HCT116 (cell line): Measurements from ENCODE around the gene HSD17B12. TPM values are rescaled to one million over a fixed set of nuclear protein-coding genes. Genes with fewer than 3 reads are reported as not detected.

Experiments
- ATAC-seq: fragments of 200-7000 bp; cut with Tn5 transposase; 2 replicates; pipeline ENCODE4 v1.9.1; 2020; ENCODE audit warnings: mild to moderate bottlenecking, moderate library complexity
- BruUV-seq: library from RNA; stranded (reverse); fragments of 400-500 nt; replicated peaks from 2 replicates; lab custom pipeline; 2021; lab: Mats Ljungman, UMichigan
- CTCF ChIA-PET: fragments of 300-600 bp; sonication (Branson Sonifier 250); formaldehyde crosslinking; loops from one replicate; lab custom pipeline; 2021; ENCODE audit warnings: antibody characterized with exemption; lab: Charles Lee
- POLR2A ChIA-PET: fragments of 300-600, 350-600 bp; sonication (Branson Sonifier 250); formaldehyde crosslinking; loops from one replicate; lab custom pipeline; 2021; ENCODE audit warnings: antibody characterized with exemption; lab: Charles Lee
- RAD21 ChIA-PET, 2 experiments: fragments of 300-600 bp; sonication (Branson Sonifier 250); formaldehyde crosslinking; loops; one replicate each; lab custom pipeline; 2023; ENCODE audit warnings: low total read pairs in 2 of 2; ENCODE audit not compliant: uncharacterized antibody in 2 of 2, unreplicated experiment in 2 of 2, low non-redundant PET in 1 of 2; lab: Charles Lee
- DNase-seq: peaks from one replicate; pipeline ENCODE4 v3.0.0-alpha.2; 2010; ENCODE audit warnings: low read depth, low spot score
- H2AFZ ChIP-seq: fragments of 200-600 bp; shearing (Covaris generic), sonication (generic); 2 replicates; pipeline ENCODE4 v1.6.1; 2017; ENCODE audit warnings: low read depth, mixed run types, mixed read lengths, antibody characterized with exemption, low read length; ENCODE audit not compliant: poor library complexity, severe bottlenecking
- H3K27ac ChIP-seq: 2 replicates; pipeline ENCODE4 v1.5.1; 2012; ENCODE audit warnings: low read depth, low read length
- H3K27me3 ChIP-seq: fragments of 200-600 bp; sonication (generic); 2 replicates; pipeline ENCODE4 v1.6.1; 2016; ENCODE audit warnings: mixed run types, low read length, mixed read lengths; ENCODE audit not compliant: insufficient read depth
- H3K36me3 ChIP-seq, 2 experiments: fragments of 200-500 bp in 1 of 2; fragments of 200-600 bp in 1 of 2; sonication (Bioruptor generic) in 1 of 2; sonication (generic) in 1 of 2; 2 replicates each; pipeline versions ENCODE4 v1.5.1 to v1.6.1; 2014 to 2016; ENCODE audit warnings: low read length in 2 of 2, inconsistent platforms in 1 of 2, mixed read lengths in 1 of 2, mixed run types in 1 of 2; ENCODE audit not compliant: insufficient read depth in 2 of 2, control insufficient read depth in 1 of 2
- H3K4me1 ChIP-seq, 2 experiments: fragments of 200-600 bp in 1 of 2; sonication (generic) in 1 of 2; 2 replicates each; pipeline versions ENCODE4 v1.5.1 to v1.6.1; 2012 to 2017; ENCODE audit warnings: low read length in 2 of 2, inconsistent platforms in 1 of 2, mild to moderate bottlenecking in 1 of 2, mixed read lengths in 1 of 2, mixed run types in 1 of 2, moderate library complexity in 1 of 2; ENCODE audit not compliant: insufficient read depth in 2 of 2, control insufficient read depth in 1 of 2
- H3K4me2 ChIP-seq: fragments of 200-600 bp; sonication (generic); 2 replicates; pipeline ENCODE4 v1.6.1; 2017; ENCODE audit warnings: mixed run types, low read length, mixed read lengths
- H3K4me3 ChIP-seq, 2 experiments: fragments of 200-600 bp in 1 of 2; sonication (generic) in 1 of 2; replicated peaks in 1 of 2; 2 replicates each; pipeline ENCODE4 v1.5.1; 2011 to 2016; ENCODE audit warnings: low read length in 2 of 2, control low read depth in 1 of 2, low read depth in 1 of 2, mild to moderate bottlenecking in 1 of 2, mixed read lengths in 1 of 2, mixed run types in 1 of 2
- H3K79me2 ChIP-seq: fragments of 200-600 bp; sonication (generic); 2 replicates; pipeline ENCODE4 v1.6.1; 2017; ENCODE audit warnings: mild to moderate bottlenecking, mixed run types, low read length, moderate library complexity, mixed read lengths; ENCODE audit not compliant: insufficient read depth
- H3K9ac ChIP-seq: fragments of 200-600 bp; sonication (generic); 2 replicates; pipeline ENCODE4 v1.6.1; 2016; ENCODE audit warnings: low read length, mixed read lengths
- H3K9me2 ChIP-seq: fragments of 200-600 bp; sonication (generic), shearing (Covaris generic); 2 replicates; pipeline ENCODE4 v1.6.1; 2017; ENCODE audit warnings: mixed run types, mild to moderate bottlenecking, moderate library complexity; ENCODE audit not compliant: insufficient read depth
- H3K9me3 ChIP-seq, 2 experiments: fragments of 200-500 bp in 1 of 2; fragments of 200-600 bp in 1 of 2; sonication (Bioruptor generic) in 1 of 2; sonication (generic) in 1 of 2; 2 replicates each; pipeline ENCODE4 v1.6.1; 2014 to 2017; ENCODE audit warnings: low read length in 2 of 2, mixed read lengths in 2 of 2, inconsistent platforms in 1 of 2, low read depth in 1 of 2, mild to moderate bottlenecking in 1 of 2, mixed run types in 1 of 2, moderate library complexity in 1 of 2; ENCODE audit not compliant: control insufficient read depth in 1 of 2, insufficient read depth in 1 of 2
- H4K20me1 ChIP-seq: fragments of 200-600 bp; sonication (generic), shearing (Covaris generic); 2 replicates; pipeline ENCODE4 v1.6.1; 2017; ENCODE audit warnings: mixed run types, mild to moderate bottlenecking, moderate library complexity; ENCODE audit not compliant: insufficient read depth
- CBX3 ChIP-seq: IDR thresholded peaks from 2 replicates; pipeline ENCODE4 v1.6.1; 2012; ENCODE audit warnings: low read depth
- CEBPB ChIP-seq: IDR thresholded peaks from 2 replicates; pipeline ENCODE4 v1.6.1; 2012; ENCODE audit warnings: low read depth
- EGR1 ChIP-seq: IDR thresholded peaks from 2 replicates; pipeline ENCODE4 v1.6.1; 2012; ENCODE audit warnings: low read depth
- ELF1 ChIP-seq: IDR thresholded peaks from 2 replicates; pipeline ENCODE4 v1.6.1; 2012; ENCODE audit warnings: low read depth, borderline replicate concordance
- EZH2 ChIP-seq: fragments of 200-600 bp; sonication (generic); IDR thresholded peaks from 2 replicates; pipeline ENCODE4 v1.6.1; 2017; ENCODE audit warnings: antibody characterized with exemption, mixed run types
- EZH2phosphoT487 ChIP-seq: fragments of 200-600 bp; IDR thresholded peaks from 2 replicates; pipeline ENCODE4 v1.6.1; 2018; ENCODE audit warnings: antibody characterized with exemption, borderline replicate concordance
- JUND ChIP-seq: IDR thresholded peaks from 2 replicates; pipeline ENCODE4 v1.6.1; 2012
- POLR2A ChIP-seq: IDR thresholded peaks from 2 replicates; pipeline ENCODE4 v1.7.0; 2011; ENCODE audit warnings: borderline replicate concordance; ENCODE audit not compliant: insufficient read depth, insufficient read length; ENCODE audit errors: extremely low read depth
- POLR2AphosphoS5 ChIP-seq: IDR thresholded peaks from 2 replicates; pipeline ENCODE4 v1.6.1; 2011; ENCODE audit warnings: mild to moderate bottlenecking, low read depth, low read length, moderate library complexity
- RAD21 ChIP-seq: IDR thresholded peaks from 2 replicates; pipeline ENCODE4 v1.6.1; 2012; ENCODE audit warnings: low read depth, mild to moderate bottlenecking
- SIN3A ChIP-seq: IDR thresholded peaks from 2 replicates; pipeline ENCODE4 v1.6.1; 2012; ENCODE audit warnings: low read depth
- SP1 ChIP-seq: IDR thresholded peaks from 2 replicates; pipeline ENCODE4 v1.6.1; 2012; ENCODE audit warnings: low read depth
- TCF7L2 ChIP-seq: IDR thresholded peaks from 2 replicates; pipeline ENCODE4 v1.7.0; 2011; ENCODE audit warnings: borderline replicate concordance, inconsistent platforms; ENCODE audit not compliant: insufficient read depth, insufficient read length; ENCODE audit errors: extremely low read depth
- YY1 ChIP-seq: IDR thresholded peaks from 2 replicates; pipeline ENCODE4 v1.6.1; 2011; ENCODE audit warnings: low read length, low read depth, moderate library complexity, mild to moderate bottlenecking; ENCODE audit not compliant: insufficient replicate concordance; ENCODE audit errors: extremely low read depth
- ZFX ChIP-seq: fragments of 450-650 bp; IDR thresholded peaks from 2 replicates; pipeline ENCODE4 v1.6.1; 2017
- ZNF274 ChIP-seq: fragments of 200-500 bp; sonication (Bioruptor generic); IDR thresholded peaks from 2 replicates; pipeline ENCODE4 v1.6.1; 2014; ENCODE audit warnings: mild to moderate bottlenecking, low read depth, low read length, inconsistent platforms
- intact Hi-C: fragments of 100-400 bp; cut with micrococcal nuclease; formaldehyde crosslinking; loops from 2 replicates; pipeline ENCODE4 v1.10.0; 2022
- total RNA-seq: library from RNA; stranded (reverse); gene quantifications from one replicate; pipeline ENCODE4 v1.2.1, GENCODE V29; 2021; ENCODE audit not compliant: unreplicated experiment
- TF ChIP-seq, protein P1 (sequence below): IDR thresholded peaks from 2 replicates; pipeline ENCODE4 v1.6.1; 2012
- TF ChIP-seq, protein P2 (sequence below), 3 experiments: fragments of 200-600 bp in 1 of 3; sonication (generic) in 1 of 3; IDR thresholded peaks in 2 of 3; conservative IDR thresholded peaks in 1 of 3; 2 replicates each; pipeline ENCODE4 v1.5.1; 2012 to 2017; ENCODE audit warnings: low read depth in 2 of 3, low read length in 2 of 3, antibody characterized with exemption in 1 of 3, borderline replicate concordance in 1 of 3, control low read depth in 1 of 3, mild to moderate bottlenecking in 1 of 3, mixed read lengths in 1 of 3, mixed run types in 1 of 3, moderate library complexity in 1 of 3; ENCODE audit not compliant: insufficient read depth in 1 of 3

The HSD17B12 gene
- total RNA-seq, 1 experiment from 2014 or later, result 83.7 TPM

DNA sequence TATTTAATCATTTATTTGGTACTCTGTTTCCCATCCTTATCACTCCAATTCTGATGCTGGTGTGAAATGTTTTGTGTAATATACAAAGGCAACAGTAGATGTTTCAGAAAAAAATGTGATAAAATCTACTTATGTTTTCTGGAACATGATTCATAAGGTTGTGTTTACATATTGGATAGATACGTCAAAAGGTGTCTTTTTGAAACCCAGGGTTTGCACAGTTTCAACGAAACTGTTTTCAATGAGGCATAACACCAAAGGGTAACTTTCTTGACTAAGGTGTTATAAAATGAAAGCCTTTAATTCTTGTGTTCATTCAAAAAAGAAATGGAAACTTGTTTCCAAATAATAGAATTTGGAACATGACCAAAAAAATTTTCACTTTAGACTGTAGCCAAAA is 33.8 kb upstream of the HSD17B12 start:
- H3K27me3 ChIP-seq, result no peaks in the 10 kb centered on the region
- RAD21 ChIA-PET, result no interaction called here
- TF ChIP-seq RAD21 (no peak), JUND (no peak)
- TF ChIP-seq, protein P1, sequence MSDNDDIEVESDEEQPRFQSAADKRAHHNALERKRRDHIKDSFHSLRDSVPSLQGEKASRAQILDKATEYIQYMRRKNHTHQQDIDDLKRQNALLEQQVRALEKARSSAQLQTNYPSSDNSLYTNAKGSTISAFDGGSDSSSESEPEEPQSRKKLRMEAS, result no peak
- TF ChIP-seq, all 23 proteins: peak for 0
- no peak overlapping the region for H3K27ac ChIP-seq
- H4K20me1 ChIP-seq, result no peaks in the 10 kb centered on the region
- no peak overlapping the region for H3K4me3 ChIP-seq
- H3K9me2 ChIP-seq, result no peaks in the 10 kb centered on the region
- ChIA-PET POLR2A (no interaction called here), CTCF (no interaction called here)
- intact Hi-C loops, result no loop called here
- H3K9ac ChIP-seq, result no peak overlapping the region
- ATAC-seq, result no peak
- no peaks in the 10 kb centered on the region for H3K9me3 ChIP-seq
- H3K79me2 ChIP-seq, result peaks cover 11% of the 10 kb centered on the region
- BruUV-seq, result no TSS peak
- H3K4me1 ChIP-seq, result peaks cover 0 to 10% of the 10 kb centered on the region in 2 experiments; a peak in 2 of 4 replicates
- H3K4me2 ChIP-seq, result no peak overlapping the region
- H2AFZ ChIP-seq, result no peak overlapping the region
- DNase-seq, result no peak
- H3K36me3 ChIP-seq, result no peaks in the 10 kb centered on the region

DNA sequence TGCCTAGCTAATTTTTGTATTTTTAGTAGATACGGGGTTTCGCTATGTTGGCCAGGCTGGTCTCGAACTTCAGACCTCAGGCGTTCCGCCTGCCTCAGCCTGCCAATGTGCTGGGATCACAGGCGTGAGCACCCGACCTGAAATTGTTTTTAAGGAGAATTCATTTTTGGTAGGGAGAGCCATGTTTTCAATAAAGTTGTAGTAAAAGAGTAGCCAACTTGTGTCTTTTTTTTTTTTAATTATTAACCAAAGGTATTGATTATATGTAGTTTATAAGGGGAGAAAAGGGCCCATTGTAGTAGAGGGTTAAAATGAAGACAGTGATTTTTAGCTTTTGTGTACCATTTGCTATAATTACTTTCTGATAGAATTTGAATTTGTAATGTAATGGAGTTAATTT is 31.6 kb upstream of the HSD17B12 start:
- no peaks in the 10 kb centered on the region for H3K36me3 ChIP-seq
- POLR2A ChIA-PET, result no interaction called here
- H4K20me1 ChIP-seq, result no peaks in the 10 kb centered on the region
- no peaks in the 10 kb centered on the region for H3K9me3 ChIP-seq
- BruUV-seq, result no TSS peak
- peaks cover 11% of the 10 kb centered on the region for H3K79me2 ChIP-seq
- no peaks in the 10 kb centered on the region for H3K27me3 ChIP-seq
- H3K4me1 ChIP-seq, result peaks cover 0 to 6% of the 10 kb centered on the region in 2 experiments; a peak in 1 of 4 replicates
- no peak overlapping the region for H3K4me3 ChIP-seq
- H3K4me2 ChIP-seq, result no peak overlapping the region
- TF ChIP-seq, protein P2, sequence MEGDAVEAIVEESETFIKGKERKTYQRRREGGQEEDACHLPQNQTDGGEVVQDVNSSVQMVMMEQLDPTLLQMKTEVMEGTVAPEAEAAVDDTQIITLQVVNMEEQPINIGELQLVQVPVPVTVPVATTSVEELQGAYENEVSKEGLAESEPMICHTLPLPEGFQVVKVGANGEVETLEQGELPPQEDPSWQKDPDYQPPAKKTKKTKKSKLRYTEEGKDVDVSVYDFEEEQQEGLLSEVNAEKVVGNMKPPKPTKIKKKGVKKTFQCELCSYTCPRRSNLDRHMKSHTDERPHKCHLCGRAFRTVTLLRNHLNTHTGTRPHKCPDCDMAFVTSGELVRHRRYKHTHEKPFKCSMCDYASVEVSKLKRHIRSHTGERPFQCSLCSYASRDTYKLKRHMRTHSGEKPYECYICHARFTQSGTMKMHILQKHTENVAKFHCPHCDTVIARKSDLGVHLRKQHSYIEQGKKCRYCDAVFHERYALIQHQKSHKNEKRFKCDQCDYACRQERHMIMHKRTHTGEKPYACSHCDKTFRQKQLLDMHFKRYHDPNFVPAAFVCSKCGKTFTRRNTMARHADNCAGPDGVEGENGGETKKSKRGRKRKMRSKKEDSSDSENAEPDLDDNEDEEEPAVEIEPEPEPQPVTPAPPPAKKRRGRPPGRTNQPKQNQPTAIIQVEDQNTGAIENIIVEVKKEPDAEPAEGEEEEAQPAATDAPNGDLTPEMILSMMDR (IDR thresholded peaks at IDR 0.05 in 2 of 3, conservative IDR thresholded peaks at IDR 0.05 in 1 of 3; ENCODE audit: borderline replicate concordance in 1 of 3, insufficient read depth in 1 of 3, low read depth in 2 of 3, low read length in 2 of 3), result no peak
- no peak for TF ChIP-seq ELF1
- TF ChIP-seq POLR2AphosphoS5, result no peak
- no peak for TF ChIP-seq SP1
- no peak for TF ChIP-seq ZFX
- no peak for TF ChIP-seq CEBPB
- no peak for TF ChIP-seq TCF7L2
- TF ChIP-seq EGR1, result no peak
- no peak for TF ChIP-seq EZH2phosphoT487
- TF ChIP-seq POLR2A, result no peak
- TF ChIP-seq EZH2, result no peak
- TF ChIP-seq YY1, result no peak
- no peak for TF ChIP-seq SIN3A
- no peak for TF ChIP-seq CBX3
- TF ChIP-seq ZNF274, result no peak
- TF ChIP-seq RAD21, result no peak
- intact Hi-C loops, result no loop called here
- no peak overlapping the region for H2AFZ ChIP-seq
- H3K9me2 ChIP-seq, result no peaks in the 10 kb centered on the region
- ATAC-seq (no peak), DNase-seq (no peak)
- no peak overlapping the region for H3K9ac ChIP-seq
- H3K27ac ChIP-seq, result no peak overlapping the region
- RAD21 ChIA-PET, result no interaction called here
- CTCF ChIA-PET, result no interaction called here
